Tibial nerve (tissue), 4 donors: ENCODE results near the gene HEXB. TPM values are rescaled to one million over a fixed set of nuclear protein-coding genes. Genes with fewer than 3 reads are reported as not detected.

Experiments
- DNase-seq, 2 donors: peaks; one replicate each; pipeline ENCODE4 v3.0.0-alpha.2; 2019; ENCODE audit warnings: low spot score in 2 of 2
- H3K27ac ChIP-seq, 4 donors: fragments of 200-600 bp; sonication (generic) in 3 of 4; one replicate each; pipeline ENCODE4 v1.5.1; 2017 to 2019; ENCODE audit warnings: mild to moderate bottlenecking in 1 of 4
- H3K27me3 ChIP-seq, 2 donors: fragments of 200-600 bp; sonication (generic) in 1 of 2; one replicate each; pipeline versions ENCODE4 v1.5.1 to v1.6.0; 2017 to 2019
- H3K36me3 ChIP-seq, 3 donors: fragments of 200-600 bp; sonication (generic); one replicate each; pipeline ENCODE4 v1.5.1; 2018 to 2019
- H3K4me1 ChIP-seq, 4 donors: fragments of 200-600 bp; sonication (generic) in 3 of 4; one replicate each; pipeline ENCODE4 v1.5.1; 2017 to 2019
- H3K4me3 ChIP-seq, 4 donors: fragments of 200-600 bp; sonication (generic) in 3 of 4; one replicate each; pipeline ENCODE4 v1.5.1; 2017 to 2019; ENCODE audit warnings: mild to moderate bottlenecking in 1 of 4, moderate library complexity in 1 of 4
- H3K9me3 ChIP-seq, 4 donors: fragments of 200-600 bp; sonication (generic) in 3 of 4; one replicate each; pipeline ENCODE4 v1.5.1; 2017 to 2019
- CTCF ChIP-seq, 5 experiments: fragments of 200-600 bp in 3 of 5; fragments of 450-650 bp in 2 of 5; sonication (generic) in 3 of 5; IDR thresholded peaks; one replicate each; pipeline ENCODE4 v1.5.1; 2016 to 2019; ENCODE audit warnings: antibody characterized with exemption in 5 of 5, mild to moderate bottlenecking in 3 of 5, moderate library complexity in 2 of 5
- EP300 ChIP-seq, 2 donors: sonication (generic); formaldehyde crosslinking; IDR thresholded peaks; one replicate each; pipeline ENCODE4 v1.6.1; 2017; ENCODE audit warnings: antibody characterized with exemption in 2 of 2, mild to moderate bottlenecking in 1 of 2
- POLR2A ChIP-seq, 2 donors: fragments of 450-650 bp; IDR thresholded peaks; one replicate each; pipeline ENCODE4 v1.6.1; 2017; ENCODE audit warnings: antibody characterized with exemption in 2 of 2, mild to moderate bottlenecking in 2 of 2, moderate library complexity in 2 of 2
- WGBS, 2 donors: methylation state at CpG; one replicate each; pipeline ENCODE4 v1.1.5; 2018; 5-methylcytosine and 5-hydroxymethylcytosine counted together
- total RNA-seq, 4 donors: library from RNA; depleted of rRNA; stranded (reverse); fragments of >200 nt; gene quantifications; one replicate each; pipeline ENCODE4 v1.1.0, GENCODE V29; 2016

HEXB gene
- total RNA-seq, 4 donors from 2014 or later, result 79.1 to 166 (median 129) TPM

- H3K4me3 ChIP-seq, result peak overlapping the region; percentile 53 to 73 (median 68)
- H3K27me3 ChIP-seq, result no peaks in the 10 kb centered on the region
- H3K9me3 ChIP-seq, result no peaks in the 10 kb centered on the region
- H3K27ac ChIP-seq, result peak overlapping the region in 1 of 4 donors; percentile 78
- DNase-seq, result no peak
- H3K36me3 ChIP-seq, result peaks cover 0 to 10% (median 0%) of the 10 kb centered on the region in 3 donors
- 19 to 22% methylated on average over 10 of the region's 10 CpGs for WGBS, 2 donors
- TF ChIP-seq EP300 (IDR thresholded peaks at IDR 0.05), result no peak
- no peak for TF ChIP-seq POLR2A (IDR thresholded peaks at IDR 0.05)
- no peak for TF ChIP-seq CTCF (IDR thresholded peaks at IDR 0.05)
- peaks cover 0 to 34% (median 8%) of the 10 kb centered on the region in 4 donors for H3K4me1 ChIP-seq
Measured at GRCh38 chr5:74638970-74639806, 45.8 kb upstream of the HEXB start.

- TF ChIP-seq POLR2A (IDR thresholded peaks at IDR 0.05), result no peak
- no peak for TF ChIP-seq CTCF (IDR thresholded peaks at IDR 0.05)
- no peak for TF ChIP-seq EP300 (IDR thresholded peaks at IDR 0.05)
- 1% methylated on average over 32 to 42 of the region's 57 CpGs for WGBS, 2 donors
- H3K4me1 ChIP-seq, result peaks cover 0 to 34% (median 8%) of the 10 kb centered on the region in 4 donors
- H3K36me3 ChIP-seq, result peaks cover 0 to 9% (median 0%) of the 10 kb centered on the region in 3 donors
- H3K4me3 ChIP-seq, result peak overlapping the region; percentile 53 to 73 (median 68)
- H3K27ac ChIP-seq, result peak overlapping the region in 3 of 4 donors; percentile 49 to 85 (median 78)
- no peaks in the 10 kb centered on the region for H3K9me3 ChIP-seq
- no peaks in the 10 kb centered on the region for H3K27me3 ChIP-seq
- no peak for DNase-seq
Measured at GRCh38 chr5:74639807-74640449, 45.1 kb upstream of the HEXB start.

GRCh38 chr5:74640450-74640953 lies 44.5 kb upstream of the HEXB start, which contains the start of gene ENC1:
TSS of gene ENC1 (minus strand) at chr5:74640728. CDS start at chr5:74636485, 4,243 bp downstream.
- peak; percentile 58 to 61 for DNase-seq
- peaks cover 0 to 34% (median 8%) of the 10 kb centered on the region in 4 donors for H3K4me1 ChIP-seq
- TF ChIP-seq EP300 (IDR thresholded peaks at IDR 0.05), result peak in 1 of 2 donors; percentile 65
- TF ChIP-seq POLR2A (IDR thresholded peaks at IDR 0.05), result peak in 1 of 2 donors; percentile 49
- TF ChIP-seq CTCF (IDR thresholded peaks at IDR 0.05), result peak; percentile 43 to 87 (median 49)
- peaks cover 0 to 4% (median 0%) of the 10 kb centered on the region in 3 donors for H3K36me3 ChIP-seq
- H3K27me3 ChIP-seq, result no peaks in the 10 kb centered on the region
- H3K9me3 ChIP-seq, result no peaks in the 10 kb centered on the region
- H3K4me3 ChIP-seq, result peak within 1 kb of the TSS; percentile 53 to 73 (median 68)
- 1% methylated on average over 25 to 47 of the region's 59 CpGs for WGBS, 2 donors
- H3K27ac ChIP-seq, result peak within 1 kb of the TSS in 3 of 4 donors; percentile 49 to 85 (median 78)

- WGBS, 2 donors, result 1% methylated on average over 41 to 46 of the region's 47 CpGs
- Histone ChIP-seq H3K27me3 (no peaks in the 10 kb centered on the region), H3K27ac (peak overlapping the region in 3 of 4 donors; percentile 49 to 85 (median 78)), H3K9me3 (no peaks in the 10 kb centered on the region), H3K4me1 (peaks cover 0 to 34% (median 8%) of the 10 kb centered on the region in 4 donors), H3K4me3 (peak overlapping the region; percentile 53 to 73 (median 68)), H3K36me3 (no peaks in the 10 kb centered on the region)
- TF ChIP-seq CTCF (IDR thresholded peaks at IDR 0.05), result no peak
- no peak for TF ChIP-seq EP300 (IDR thresholded peaks at IDR 0.05)
- no peak for TF ChIP-seq POLR2A (IDR thresholded peaks at IDR 0.05)
- peak; percentile 49 to 63 for DNase-seq
Measured at GRCh38 chr5:74640954-74641734, 43.9 kb upstream of the HEXB start.
